Measurements from ENCODE around the gene MYZAP.

Gene MYZAP

DNA sequence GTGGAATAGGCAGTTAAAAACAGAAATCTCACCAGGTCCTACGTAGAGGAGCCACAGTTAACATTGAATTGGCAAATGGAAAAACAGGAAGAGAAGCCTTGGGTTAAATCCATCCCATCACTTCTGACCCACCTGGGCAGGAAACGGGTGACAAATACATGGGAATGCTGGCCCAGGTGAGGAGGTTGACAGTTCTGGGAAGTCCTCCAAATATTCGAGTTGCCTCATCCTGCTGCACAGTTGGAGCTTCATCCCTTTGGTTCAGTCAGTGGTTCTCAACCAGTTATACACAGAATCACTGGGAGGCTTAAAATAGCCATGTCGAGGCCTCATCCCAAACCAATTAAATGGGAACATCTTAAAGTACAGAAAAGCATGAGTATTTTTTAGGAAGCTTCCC is 5.3 kb downstream of the MYZAP start:
- ChIA-PET CTCF (no interaction called here), POLR2A (no interaction called here)
- H3K4me3 ChIP-seq (ENCODE audit: low read depth, low read length): no peak overlapping the region
- DNase-seq (ENCODE audit: low read depth, low spot score): no peak
- TF ChIP-seq, protein P1, sequence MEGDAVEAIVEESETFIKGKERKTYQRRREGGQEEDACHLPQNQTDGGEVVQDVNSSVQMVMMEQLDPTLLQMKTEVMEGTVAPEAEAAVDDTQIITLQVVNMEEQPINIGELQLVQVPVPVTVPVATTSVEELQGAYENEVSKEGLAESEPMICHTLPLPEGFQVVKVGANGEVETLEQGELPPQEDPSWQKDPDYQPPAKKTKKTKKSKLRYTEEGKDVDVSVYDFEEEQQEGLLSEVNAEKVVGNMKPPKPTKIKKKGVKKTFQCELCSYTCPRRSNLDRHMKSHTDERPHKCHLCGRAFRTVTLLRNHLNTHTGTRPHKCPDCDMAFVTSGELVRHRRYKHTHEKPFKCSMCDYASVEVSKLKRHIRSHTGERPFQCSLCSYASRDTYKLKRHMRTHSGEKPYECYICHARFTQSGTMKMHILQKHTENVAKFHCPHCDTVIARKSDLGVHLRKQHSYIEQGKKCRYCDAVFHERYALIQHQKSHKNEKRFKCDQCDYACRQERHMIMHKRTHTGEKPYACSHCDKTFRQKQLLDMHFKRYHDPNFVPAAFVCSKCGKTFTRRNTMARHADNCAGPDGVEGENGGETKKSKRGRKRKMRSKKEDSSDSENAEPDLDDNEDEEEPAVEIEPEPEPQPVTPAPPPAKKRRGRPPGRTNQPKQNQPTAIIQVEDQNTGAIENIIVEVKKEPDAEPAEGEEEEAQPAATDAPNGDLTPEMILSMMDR (IDR thresholded peaks at IDR 0.05; ENCODE audit: insufficient read depth, low read length, missing control alignments): no peak

DNA sequence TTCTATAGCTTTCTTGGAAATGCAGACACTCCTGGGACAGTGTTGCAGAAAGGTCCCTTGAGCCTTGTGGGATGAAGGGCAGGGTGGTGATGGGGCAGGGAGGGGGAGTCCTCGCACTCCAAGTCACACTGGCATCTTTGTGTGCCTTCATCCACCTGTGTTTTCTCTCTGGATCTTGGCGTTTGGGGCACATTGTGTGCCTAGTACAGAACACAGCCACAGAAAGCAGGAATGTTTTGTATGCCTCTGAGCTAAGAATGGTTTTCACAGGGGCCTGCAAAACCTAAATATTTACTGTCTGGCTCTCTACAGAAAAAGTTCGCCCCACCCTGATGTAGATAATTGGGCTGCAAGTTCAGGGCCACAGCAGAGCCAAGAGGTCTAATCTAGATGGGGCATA is 5.7 kb downstream of the MYZAP start:
- ChIA-PET POLR2A (no interaction called here), CTCF (interaction anchor here (1.8 kb wide), 1 partner anchor 263 kb away, joined by 3 read pairs; no protein-coding TSS in a partner anchor)
- TF ChIP-seq, protein P1 (IDR thresholded peaks at IDR 0.05; ENCODE audit: insufficient read depth, low read length, missing control alignments): no peak
- no peak for DNase-seq (ENCODE audit: low read depth, low spot score)
- no peak overlapping the region for H3K4me3 ChIP-seq (ENCODE audit: low read depth, low read length)

DNA sequence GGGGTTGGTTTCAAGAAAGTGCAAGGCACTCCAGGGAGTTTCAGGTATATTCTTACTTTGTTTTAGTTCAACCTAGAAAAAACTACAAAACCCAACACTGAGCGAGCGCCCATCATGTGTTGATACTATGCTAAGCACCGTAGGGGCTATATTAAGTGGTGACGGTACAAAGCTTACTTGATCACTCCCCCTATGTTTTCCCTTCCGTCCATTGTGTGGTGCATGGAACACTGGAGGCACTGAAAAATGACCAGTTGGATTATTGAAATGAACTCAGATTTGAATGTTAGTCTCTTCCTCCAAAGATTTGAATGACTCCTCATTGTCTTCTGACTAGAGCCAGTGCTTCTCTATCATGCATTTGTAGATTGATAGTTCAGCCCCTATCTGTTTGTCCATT is 6.6 kb downstream of the MYZAP start:
- no peak overlapping the region for H3K4me3 ChIP-seq (ENCODE audit: low read depth, low read length)
- TF ChIP-seq, protein P1 (IDR thresholded peaks at IDR 0.05; ENCODE audit: insufficient read depth, low read length, missing control alignments): no peak
- ChIA-PET POLR2A (no interaction called here), CTCF (interaction anchor here (1.8 kb wide), 1 partner anchor 262 kb away, joined by 3 read pairs; no protein-coding TSS in a partner anchor)
- no peak for DNase-seq (ENCODE audit: low read depth, low spot score)

DNA sequence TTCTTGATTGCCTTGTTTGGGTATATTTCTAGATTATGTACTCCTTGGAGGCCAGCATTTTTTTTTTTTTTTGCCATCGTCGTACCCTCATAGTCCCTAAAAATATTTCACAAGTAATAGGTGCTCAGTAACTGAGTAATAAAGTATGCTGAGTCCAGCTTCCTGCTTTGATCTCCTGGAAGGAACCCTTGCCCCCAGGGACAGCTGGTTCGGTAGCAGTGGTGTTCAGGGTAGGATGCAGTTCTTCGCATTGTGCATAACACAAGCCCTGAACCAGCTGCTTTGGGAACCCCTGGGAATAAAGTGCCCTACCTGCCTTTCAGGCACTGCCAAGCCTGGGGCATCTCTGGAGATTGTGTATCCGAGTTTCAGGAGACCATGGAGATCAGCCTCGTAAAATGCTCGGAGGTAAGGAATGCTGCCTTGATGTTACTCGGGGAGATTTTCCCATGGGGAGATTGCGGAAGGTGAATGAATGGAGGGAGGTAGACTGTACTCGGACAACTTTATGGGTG is 7.6 kb downstream of the MYZAP start:
- ChIA-PET POLR2A (no interaction called here), CTCF (interaction anchor here (1.8 kb wide), 1 partner anchor 261 kb away, joined by 3 read pairs; no protein-coding TSS in a partner anchor)
- TF ChIP-seq, protein P1 (IDR thresholded peaks at IDR 0.05; ENCODE audit: insufficient read depth, low read length, missing control alignments): no peak
- no peak for DNase-seq (ENCODE audit: low read depth, low spot score)
- no peak overlapping the region for H3K4me3 ChIP-seq (ENCODE audit: low read depth, low read length)

DNA sequence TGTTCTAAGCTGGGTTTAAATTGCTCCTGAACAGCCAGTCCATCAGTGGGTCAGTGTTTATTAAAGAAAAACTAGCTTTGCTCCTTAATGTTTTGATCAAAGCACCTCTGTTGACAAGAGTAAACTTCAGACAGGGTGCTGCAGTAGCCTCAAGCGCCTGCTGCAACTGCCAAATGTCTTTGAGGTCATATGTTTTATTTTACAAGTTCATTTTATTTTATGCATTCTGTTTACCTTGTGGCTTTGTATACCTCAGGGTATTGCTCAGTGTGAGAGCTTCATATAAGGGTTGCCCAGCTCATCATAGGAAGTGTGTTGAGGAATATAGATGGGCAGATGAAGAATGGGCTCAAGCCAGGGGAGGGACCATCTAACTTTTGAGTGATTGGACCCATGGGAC is 8.5 kb downstream of the MYZAP start:
- TF ChIP-seq, protein P1 (IDR thresholded peaks at IDR 0.05; ENCODE audit: insufficient read depth, low read length, missing control alignments): no peak
- CTCF ChIA-PET: no interaction called here
- no peak for DNase-seq (ENCODE audit: low read depth, low spot score)
- H3K4me3 ChIP-seq (ENCODE audit: low read depth, low read length): no peak overlapping the region
- POLR2A ChIA-PET: no interaction called here

DNA sequence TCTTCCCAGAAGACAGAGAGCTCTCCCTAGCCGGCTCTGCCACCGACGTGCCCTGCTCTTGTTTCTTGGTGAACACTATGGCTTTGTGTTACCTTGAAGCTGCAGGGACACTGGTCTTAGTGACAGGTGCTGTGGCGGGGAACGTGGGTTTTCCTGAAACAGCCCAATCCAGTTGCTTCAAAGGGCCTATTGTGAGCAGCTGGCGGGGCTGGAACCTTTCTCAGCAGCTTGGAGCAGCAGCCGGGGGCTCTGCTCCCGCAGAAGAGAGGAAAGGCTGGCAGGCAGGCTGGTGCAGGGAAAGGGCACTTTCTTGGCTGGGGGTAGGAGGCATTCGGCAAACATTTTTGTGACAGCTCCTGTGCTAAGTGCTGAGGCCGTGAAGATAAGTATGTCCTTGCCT is 12.8 kb downstream of the MYZAP start:
- CTCF ChIA-PET: no interaction called here
- POLR2A ChIA-PET: no interaction called here
- TF ChIP-seq, protein P1 (IDR thresholded peaks at IDR 0.05; ENCODE audit: insufficient read depth, low read length, missing control alignments): no peak
- DNase-seq (ENCODE audit: low read depth, low spot score): no peak
- H3K4me3 ChIP-seq (ENCODE audit: low read depth, low read length): no peak overlapping the region
